Natural killer cell (primary cell): ENCODE measurements around the gene PPP2R1A. TPM values are rescaled to one million over a fixed set of nuclear protein-coding genes. Genes with fewer than 3 reads are reported as not detected.

Source experiments
- ATAC-seq, 3 donors: fragments of 150-1000 bp in 2 of 3; fragments of 200-7000 bp in 1 of 3; cut with Tn5 transposase; 1 replicate in 1 of 3; 2 replicates in 2 of 3; pipeline ENCODE4 v1.10.0; 2021; ENCODE audit warnings: mild to moderate bottlenecking in 2 of 3, moderate library complexity in 2 of 3
- DNase-seq, 2 donors: peaks; one replicate each; pipeline versions ENCODE4 v3.0.0 to v3.0.0-alpha.2; 2013 to 2021; ENCODE audit warnings: mixed read lengths in 1 of 2
- H3K27ac ChIP-seq: one replicate; pipeline ENCODE4 v1.5.1; 2013; ENCODE audit warnings: mild to moderate bottlenecking, low read length
- H3K27me3 ChIP-seq: one replicate; pipeline ENCODE4 v1.6.1; 2013; ENCODE audit warnings: low read length; ENCODE audit not compliant: control insufficient read depth, insufficient read depth
- H3K36me3 ChIP-seq: one replicate; pipeline ENCODE4 v1.6.1; 2013; ENCODE audit warnings: low read length; ENCODE audit not compliant: control insufficient read depth, insufficient read depth
- H3K4me1 ChIP-seq: one replicate; pipeline ENCODE4 v1.6.1; 2013; ENCODE audit warnings: low read length; ENCODE audit not compliant: control insufficient read depth, insufficient read depth
- H3K4me3 ChIP-seq: one replicate; pipeline ENCODE4 v1.5.1; 2013; ENCODE audit warnings: low read length
- H3K9me3 ChIP-seq: one replicate; pipeline ENCODE4 v1.6.1; 2013; ENCODE audit warnings: low read length; ENCODE audit not compliant: control insufficient read depth, insufficient read depth
- H3K27ac Mint-ChIP-seq, 2 donors: one replicate each; pipeline ENCODE4 v1.8.0; 2022; ENCODE audit warnings: mild to moderate bottlenecking in 2 of 2, mixed read lengths in 2 of 2, moderate library complexity in 1 of 2
- H3K27me3 Mint-ChIP-seq, 2 donors: one replicate each; pipeline ENCODE4 v1.8.0; 2022; ENCODE audit warnings: low read depth in 2 of 2, mixed read lengths in 2 of 2
- H3K36me3 Mint-ChIP-seq: one replicate; pipeline ENCODE4 v1.8.0; 2022; ENCODE audit warnings: mixed read lengths
- H3K4me1 Mint-ChIP-seq, 2 donors: one replicate each; pipeline ENCODE4 v1.8.0; 2022; ENCODE audit warnings: mixed read lengths in 2 of 2
- H3K4me3 Mint-ChIP-seq: one replicate; pipeline ENCODE4 v1.8.0; 2022; ENCODE audit warnings: mild to moderate bottlenecking, moderate library complexity, mixed read lengths
- H3K9me3 Mint-ChIP-seq, 2 donors: one replicate each; pipeline ENCODE4 v1.8.0; 2022; ENCODE audit warnings: mixed read lengths in 2 of 2
- WGBS: methylation state at CpG from one replicate; pipeline ENCODE4 v1.1.7; 2013; ENCODE audit warnings: missing lambda C conversion rate; ENCODE audit not compliant: insufficient coverage; 5-methylcytosine and 5-hydroxymethylcytosine counted together
- intact Hi-C: fragments of 100-400 bp; cut with micrococcal nuclease; formaldehyde crosslinking; loops from one replicate; pipeline ENCODE4 v1.14.2; 2022
- total RNA-seq, 4 donors: library from RNA; stranded (reverse); fragments of 120-200 nt in 1 of 4; gene quantifications; one replicate each; pipeline versions ENCODE4 v1.2.3 to v1.2.4, GENCODE V29; 2013 to 2022
- TF ChIP-seq, protein P1 (sequence below): fragments of 200-600 bp; IDR thresholded peaks from one replicate; pipeline ENCODE4 v1.8.0; 2022; ENCODE audit warnings: antibody characterized with exemption

The PPP2R1A gene
- total RNA-seq, 3 donors from 2014 or later (not counting 1 experiment from before 2014, with no cell fraction given): 221 to 256 (median 232) TPM

DNA sequence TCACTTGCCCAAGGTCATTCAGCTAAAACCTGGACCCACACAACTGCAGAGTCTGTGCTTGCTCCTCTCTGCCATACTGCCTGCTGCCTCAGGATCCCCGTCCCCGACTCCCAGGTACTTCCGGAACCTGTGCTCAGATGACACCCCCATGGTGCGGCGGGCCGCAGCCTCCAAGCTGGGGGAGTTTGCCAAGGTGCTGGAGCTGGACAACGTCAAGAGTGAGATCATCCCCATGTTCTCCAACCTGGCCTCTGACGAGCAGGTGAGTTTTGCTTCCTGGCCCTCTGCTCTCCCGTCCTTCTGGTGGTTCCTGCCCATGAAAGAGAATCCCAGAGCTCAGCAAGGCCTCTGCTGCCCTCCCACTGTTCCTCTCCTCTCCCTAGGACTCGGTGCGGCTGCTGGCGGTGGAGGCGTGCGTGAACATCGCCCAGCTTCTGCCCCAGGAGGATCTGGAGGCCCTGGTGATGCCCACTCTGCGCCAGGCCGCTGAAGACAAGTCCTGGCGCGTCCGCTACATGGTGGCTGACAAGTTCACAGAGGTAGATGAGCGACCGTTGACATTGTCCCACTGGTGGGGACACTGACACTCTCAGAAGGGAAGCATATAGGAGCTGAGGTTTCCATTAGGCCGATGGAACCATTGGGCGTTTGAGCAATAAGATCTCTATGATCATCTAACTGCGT lies 22.9 kb downstream of the PPP2R1A start:
- no peaks in the 10 kb centered on the region for H3K27me3 ChIP-seq
- H3K9me3 ChIP-seq: no peaks in the 10 kb centered on the region
- DNase-seq (no peak), ATAC-seq (no peak)
- Mint-ChIP-seq H3K36me3 (peaks cover 4% of the 10 kb centered on the region), H3K4me3 (no peak overlapping the region), H3K27me3 (no peaks in the 10 kb centered on the region), H3K27ac (no peak overlapping the region), H3K9me3 (no peaks in the 10 kb centered on the region), H3K4me1 (peaks cover 6 to 15% of the 10 kb centered on the region in 2 donors)
- 98% methylated on average over 25 of the region's 25 CpGs for WGBS
- peaks cover 79% of the 10 kb centered on the region for H3K36me3 ChIP-seq
- H3K4me1 ChIP-seq: no peaks in the 10 kb centered on the region
- intact Hi-C loops: no loop called here
- TF ChIP-seq, protein P1, sequence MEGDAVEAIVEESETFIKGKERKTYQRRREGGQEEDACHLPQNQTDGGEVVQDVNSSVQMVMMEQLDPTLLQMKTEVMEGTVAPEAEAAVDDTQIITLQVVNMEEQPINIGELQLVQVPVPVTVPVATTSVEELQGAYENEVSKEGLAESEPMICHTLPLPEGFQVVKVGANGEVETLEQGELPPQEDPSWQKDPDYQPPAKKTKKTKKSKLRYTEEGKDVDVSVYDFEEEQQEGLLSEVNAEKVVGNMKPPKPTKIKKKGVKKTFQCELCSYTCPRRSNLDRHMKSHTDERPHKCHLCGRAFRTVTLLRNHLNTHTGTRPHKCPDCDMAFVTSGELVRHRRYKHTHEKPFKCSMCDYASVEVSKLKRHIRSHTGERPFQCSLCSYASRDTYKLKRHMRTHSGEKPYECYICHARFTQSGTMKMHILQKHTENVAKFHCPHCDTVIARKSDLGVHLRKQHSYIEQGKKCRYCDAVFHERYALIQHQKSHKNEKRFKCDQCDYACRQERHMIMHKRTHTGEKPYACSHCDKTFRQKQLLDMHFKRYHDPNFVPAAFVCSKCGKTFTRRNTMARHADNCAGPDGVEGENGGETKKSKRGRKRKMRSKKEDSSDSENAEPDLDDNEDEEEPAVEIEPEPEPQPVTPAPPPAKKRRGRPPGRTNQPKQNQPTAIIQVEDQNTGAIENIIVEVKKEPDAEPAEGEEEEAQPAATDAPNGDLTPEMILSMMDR: no peak
- H3K4me3 ChIP-seq: no peak overlapping the region
- no peak overlapping the region for H3K27ac ChIP-seq

DNA sequence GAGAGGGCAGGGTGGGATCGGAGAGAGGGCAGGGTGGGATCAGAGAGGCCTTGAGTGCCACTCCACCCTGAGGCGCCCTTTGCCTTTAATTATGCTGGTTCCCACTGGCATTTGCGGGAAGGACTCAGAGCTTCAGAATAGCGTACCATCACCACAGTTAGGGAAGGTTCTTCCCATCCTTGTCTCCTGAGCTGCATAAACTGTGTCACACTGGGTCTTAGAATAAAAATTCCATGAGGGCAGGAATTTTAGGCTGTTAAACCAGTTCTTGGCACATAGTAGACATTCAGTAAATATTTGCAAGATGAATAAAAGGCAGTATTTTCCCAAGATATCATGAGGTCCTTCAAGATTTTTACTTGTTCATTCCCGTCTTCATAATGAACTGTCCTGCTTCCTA lies 24.4 kb downstream of the PPP2R1A start:
- Histone ChIP-seq H3K9me3 (no peaks in the 10 kb centered on the region), H3K27me3 (no peaks in the 10 kb centered on the region), H3K27ac (no peak overlapping the region), H3K4me1 (no peaks in the 10 kb centered on the region), H3K36me3 (peaks cover 87% of the 10 kb centered on the region), H3K4me3 (no peak overlapping the region)
- H3K36me3 Mint-ChIP-seq: peaks cover 8% of the 10 kb centered on the region
- H3K27me3 Mint-ChIP-seq: no peaks in the 10 kb centered on the region
- TF ChIP-seq, protein P1: no peak
- peaks cover 6 to 15% of the 10 kb centered on the region in 2 donors for H3K4me1 Mint-ChIP-seq
- intact Hi-C loops: no loop called here
- ATAC-seq: no peak
- no peaks in the 10 kb centered on the region for H3K9me3 Mint-ChIP-seq
- H3K4me3 Mint-ChIP-seq: no peak overlapping the region
- DNase-seq: no peak
- no peak overlapping the region for H3K27ac Mint-ChIP-seq
- WGBS: over 99% methylated on average over 5 of the region's 5 CpGs

DNA sequence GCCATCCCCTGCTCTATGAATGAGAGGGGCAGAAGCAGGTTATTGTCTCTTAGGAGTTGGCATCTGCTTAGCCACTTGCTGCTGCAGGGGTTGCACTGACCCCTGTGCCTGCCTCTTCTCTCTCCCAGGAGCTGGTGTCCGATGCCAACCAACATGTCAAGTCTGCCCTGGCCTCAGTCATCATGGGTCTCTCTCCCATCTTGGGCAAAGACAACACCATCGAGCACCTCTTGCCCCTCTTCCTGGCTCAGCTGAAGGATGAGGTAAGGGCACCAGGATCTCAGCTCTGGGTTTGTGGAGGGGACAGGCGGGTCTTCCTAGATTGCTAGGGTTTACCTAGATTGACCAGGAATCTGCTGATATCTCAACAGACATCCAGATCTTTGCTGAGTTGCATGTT lies 26.5 kb downstream of the PPP2R1A start:
- no peak overlapping the region for H3K4me3 ChIP-seq
- Mint-ChIP-seq H3K4me3 (no peak overlapping the region), H3K27me3 (no peaks in the 10 kb centered on the region), H3K36me3 (peaks cover 15% of the 10 kb centered on the region), H3K27ac (peak overlapping the region in 1 of 2 donors; percentile 21), H3K9me3 (no peaks in the 10 kb centered on the region), H3K4me1 (peaks cover 0 to 22% of the 10 kb centered on the region in 2 donors)
- H3K27me3 ChIP-seq: no peaks in the 10 kb centered on the region
- DNase-seq: no peak
- TF ChIP-seq, protein P1: no peak
- no peaks in the 10 kb centered on the region for H3K4me1 ChIP-seq
- ATAC-seq: no peak
- H3K36me3 ChIP-seq: peaks cover 96% of the 10 kb centered on the region
- WGBS: 96% methylated on average over 3 of the region's 3 CpGs
- intact Hi-C loops: no loop called here
- no peak overlapping the region for H3K27ac ChIP-seq
- H3K9me3 ChIP-seq: no peaks in the 10 kb centered on the region

DNA sequence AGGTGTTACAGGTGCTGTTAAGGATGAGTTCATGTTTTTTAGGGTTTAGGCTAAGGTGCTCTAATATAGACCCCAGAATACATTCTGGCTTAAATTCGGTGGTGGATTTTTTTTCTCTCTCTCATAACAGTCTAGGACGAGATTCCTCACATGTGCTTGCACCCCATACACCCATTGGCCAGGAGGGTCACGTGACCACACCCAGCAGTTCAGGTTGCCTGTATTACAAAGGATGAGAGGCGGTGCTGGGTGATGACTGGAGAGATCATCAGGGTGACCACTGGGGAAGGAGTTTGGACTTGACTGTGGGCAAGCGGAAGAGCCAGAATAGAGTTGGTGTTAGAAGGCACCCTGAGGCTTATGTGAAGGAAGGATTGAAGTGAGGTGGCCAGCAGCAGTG lies 27.7 kb downstream of the PPP2R1A start:
- Histone ChIP-seq H3K9me3 (no peaks in the 10 kb centered on the region), H3K27ac (no peak overlapping the region), H3K4me3 (no peak overlapping the region), H3K27me3 (no peaks in the 10 kb centered on the region), H3K36me3 (peaks cover 97% of the 10 kb centered on the region), H3K4me1 (no peaks in the 10 kb centered on the region)
- Mint-ChIP-seq H3K27me3 (no peaks in the 10 kb centered on the region), H3K4me3 (no peak overlapping the region), H3K27ac (peak overlapping the region in 1 of 2 donors; percentile 81), H3K4me1 (peaks cover 0 to 22% of the 10 kb centered on the region in 2 donors), H3K36me3 (peaks cover 19% of the 10 kb centered on the region), H3K9me3 (no peaks in the 10 kb centered on the region)
- WGBS: 100% methylated on average over 5 of the region's 5 CpGs
- intact Hi-C loops: no loop called here
- ATAC-seq (no peak), DNase-seq (no peak)
- TF ChIP-seq, protein P1: no peak
